Hepatocyte (in vitro differentiated cells): ENCODE measurements around the gene BCAS1. TPM values are rescaled to one million over a fixed set of nuclear protein-coding genes. Genes with fewer than 3 reads are reported as not detected.

Source experiments
- DNase-seq: peaks from one replicate; pipeline ENCODE4 v3.0.0-alpha.2; 2016; ENCODE audit warnings: low spot score
- H2AFZ ChIP-seq: fragments of 200-600 bp; sonication (generic); 2 replicates; pipeline ENCODE4 v1.6.0; 2016; ENCODE audit warnings: antibody characterized with exemption, mild to moderate bottlenecking
- H3K27ac ChIP-seq: fragments of 200-600 bp; sonication (generic); 2 replicates; pipeline ENCODE4 v1.5.1; 2016; ENCODE audit warnings: mild to moderate bottlenecking
- H3K27me3 ChIP-seq: fragments of 200-600 bp; sonication (generic); 2 replicates; pipeline ENCODE4 v1.6.1; 2016
- H3K36me3 ChIP-seq: fragments of 200-600 bp; sonication (generic); replicated peaks from 2 replicates; pipeline ENCODE4 v1.5.1; 2016; ENCODE audit warnings: low read depth; ENCODE audit not compliant: insufficient read depth
- H3K4me1 ChIP-seq: fragments of 200-600 bp; sonication (generic); 2 replicates; pipeline ENCODE4 v1.5.1; 2016; ENCODE audit warnings: mild to moderate bottlenecking, moderate library complexity; ENCODE audit not compliant: insufficient read depth
- H3K4me2 ChIP-seq: fragments of 200-600 bp; sonication (generic); 2 replicates; pipeline ENCODE4 v1.6.0; 2016
- H3K4me3 ChIP-seq: fragments of 200-600 bp; sonication (generic); 2 replicates; pipeline ENCODE4 v1.5.1; 2016; ENCODE audit warnings: mild to moderate bottlenecking
- H3K79me2 ChIP-seq: fragments of 200-600 bp; sonication (generic); 2 replicates; pipeline ENCODE4 v1.6.0; 2017; ENCODE audit warnings: mild to moderate bottlenecking
- H3K9me2 ChIP-seq: fragments of 200-600 bp; sonication (generic); replicated peaks from 2 replicates; pipeline ENCODE4 v1.6.0; 2017; ENCODE audit warnings: mild to moderate bottlenecking; ENCODE audit not compliant: insufficient read depth
- H3K9me3 ChIP-seq: fragments of 200-600 bp; sonication (generic); 2 replicates; pipeline ENCODE4 v1.5.1; 2016; ENCODE audit warnings: low read depth, mild to moderate bottlenecking
- H4K20me1 ChIP-seq: fragments of 200-600 bp; sonication (generic); 2 replicates; pipeline ENCODE4 v1.6.0; 2016; ENCODE audit warnings: mild to moderate bottlenecking; ENCODE audit not compliant: insufficient read depth, poor library complexity, severe bottlenecking
- EZH2 ChIP-seq: fragments of 200-600 bp; sonication (generic); IDR thresholded peaks from 2 replicates; pipeline ENCODE4 v1.6.1; 2016; ENCODE audit warnings: antibody characterized with exemption, mild to moderate bottlenecking, borderline replicate concordance
- EZH2phosphoT487 ChIP-seq: fragments of 200-600 bp; sonication (generic); IDR thresholded peaks from one replicate; pipeline ENCODE4 v1.6.1; 2018; ENCODE audit warnings: antibody characterized with exemption, mild to moderate bottlenecking, low read depth, moderate library complexity; ENCODE audit not compliant: unreplicated experiment, severe bottlenecking
- WGBS: methylation state at CpG from one replicate; pipeline ENCODE4 v1.1.6; 2016; ENCODE audit warnings: low lambda C conversion rate; ENCODE audit errors: missing lambda C conversion rate; 5-methylcytosine and 5-hydroxymethylcytosine counted together
- polyA plus RNA-seq: library from polyadenylated mRNA; unstranded; fragments of >200 nt; fragmentation: Nextera tagmentation; extraction: Ambion mirVana; gene quantifications from 2 replicates; pipeline ENCODE4 v1.2.1, GENCODE V29; 2016
- total RNA-seq: library from RNA; depleted of rRNA; stranded (reverse); fragments of >200 nt; gene quantifications from 2 replicates; pipeline ENCODE4 v1.2.3, GENCODE V29; 2014
- TF ChIP-seq, protein P1 (sequence below): fragments of 200-600 bp; sonication (generic); IDR thresholded peaks from 2 replicates; pipeline ENCODE4 v1.5.1; 2016; ENCODE audit warnings: antibody characterized with exemption, mild to moderate bottlenecking; ENCODE audit not compliant: poor library complexity

Gene BCAS1
- total and polyA plus RNA-seq, 2 experiments from 2014 or later = 4.9 to 9.8 TPM

GRCh38 chr20:53899351-53900167 is 170.8 kb downstream of the BCAS1 start:
- no peaks in the 10 kb centered on the region for H3K27me3 ChIP-seq
- no peak overlapping the region for H2AFZ ChIP-seq
- no peaks in the 10 kb centered on the region for H4K20me1 ChIP-seq
- 49% methylated on average over 8 of the region's 8 CpGs for WGBS
- H3K27ac ChIP-seq = peak overlapping the region; percentile 56
- H3K36me3 ChIP-seq = no peaks in the 10 kb centered on the region
- DNase-seq = no peak
- no peaks in the 10 kb centered on the region for H3K79me2 ChIP-seq
- TF ChIP-seq EZH2 (no peak), EZH2phosphoT487 (no peak)
- TF ChIP-seq, protein P1, sequence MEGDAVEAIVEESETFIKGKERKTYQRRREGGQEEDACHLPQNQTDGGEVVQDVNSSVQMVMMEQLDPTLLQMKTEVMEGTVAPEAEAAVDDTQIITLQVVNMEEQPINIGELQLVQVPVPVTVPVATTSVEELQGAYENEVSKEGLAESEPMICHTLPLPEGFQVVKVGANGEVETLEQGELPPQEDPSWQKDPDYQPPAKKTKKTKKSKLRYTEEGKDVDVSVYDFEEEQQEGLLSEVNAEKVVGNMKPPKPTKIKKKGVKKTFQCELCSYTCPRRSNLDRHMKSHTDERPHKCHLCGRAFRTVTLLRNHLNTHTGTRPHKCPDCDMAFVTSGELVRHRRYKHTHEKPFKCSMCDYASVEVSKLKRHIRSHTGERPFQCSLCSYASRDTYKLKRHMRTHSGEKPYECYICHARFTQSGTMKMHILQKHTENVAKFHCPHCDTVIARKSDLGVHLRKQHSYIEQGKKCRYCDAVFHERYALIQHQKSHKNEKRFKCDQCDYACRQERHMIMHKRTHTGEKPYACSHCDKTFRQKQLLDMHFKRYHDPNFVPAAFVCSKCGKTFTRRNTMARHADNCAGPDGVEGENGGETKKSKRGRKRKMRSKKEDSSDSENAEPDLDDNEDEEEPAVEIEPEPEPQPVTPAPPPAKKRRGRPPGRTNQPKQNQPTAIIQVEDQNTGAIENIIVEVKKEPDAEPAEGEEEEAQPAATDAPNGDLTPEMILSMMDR = no peak
- no peaks in the 10 kb centered on the region for H3K9me2 ChIP-seq
- no peak overlapping the region for H3K4me3 ChIP-seq
- H3K4me1 ChIP-seq = peaks cover 6% of the 10 kb centered on the region
- H3K4me2 ChIP-seq = no peak overlapping the region
- no peaks in the 10 kb centered on the region for H3K9me3 ChIP-seq

DNA sequence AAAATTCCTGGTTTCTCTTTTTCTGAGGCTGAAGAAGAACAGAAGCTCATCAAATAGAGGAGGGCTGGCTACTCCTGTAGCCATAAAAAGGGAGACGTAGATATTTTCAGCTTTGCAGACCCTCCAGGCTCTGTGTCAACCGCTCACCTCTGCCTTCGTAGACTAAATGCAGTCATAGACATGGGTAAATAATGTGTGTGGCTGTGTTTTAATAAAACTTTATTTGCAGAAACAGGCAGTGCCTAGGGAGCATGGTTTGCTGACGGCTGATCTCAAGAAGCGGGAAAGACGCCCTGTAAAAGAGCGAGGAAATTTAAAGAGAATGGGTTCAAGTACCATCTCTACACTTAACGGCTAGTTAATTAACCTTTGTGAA is 171.8 kb downstream of the BCAS1 start:
- Histone ChIP-seq H3K79me2 (no peaks in the 10 kb centered on the region), H3K9me3 (no peaks in the 10 kb centered on the region), H3K4me1 (peaks cover 6% of the 10 kb centered on the region), H3K9me2 (no peaks in the 10 kb centered on the region), H3K27me3 (no peaks in the 10 kb centered on the region), H3K4me2 (no peak overlapping the region), H3K27ac (no peak overlapping the region), H3K36me3 (no peaks in the 10 kb centered on the region), H3K4me3 (no peak overlapping the region), H2AFZ (no peak overlapping the region), H4K20me1 (no peaks in the 10 kb centered on the region)
- TF ChIP-seq EZH2phosphoT487 (no peak), EZH2 (no peak)
- TF ChIP-seq, protein P1 = no peak
- no peak for DNase-seq
- 95% methylated on average over 8 of the region's 8 CpGs for WGBS

DNA sequence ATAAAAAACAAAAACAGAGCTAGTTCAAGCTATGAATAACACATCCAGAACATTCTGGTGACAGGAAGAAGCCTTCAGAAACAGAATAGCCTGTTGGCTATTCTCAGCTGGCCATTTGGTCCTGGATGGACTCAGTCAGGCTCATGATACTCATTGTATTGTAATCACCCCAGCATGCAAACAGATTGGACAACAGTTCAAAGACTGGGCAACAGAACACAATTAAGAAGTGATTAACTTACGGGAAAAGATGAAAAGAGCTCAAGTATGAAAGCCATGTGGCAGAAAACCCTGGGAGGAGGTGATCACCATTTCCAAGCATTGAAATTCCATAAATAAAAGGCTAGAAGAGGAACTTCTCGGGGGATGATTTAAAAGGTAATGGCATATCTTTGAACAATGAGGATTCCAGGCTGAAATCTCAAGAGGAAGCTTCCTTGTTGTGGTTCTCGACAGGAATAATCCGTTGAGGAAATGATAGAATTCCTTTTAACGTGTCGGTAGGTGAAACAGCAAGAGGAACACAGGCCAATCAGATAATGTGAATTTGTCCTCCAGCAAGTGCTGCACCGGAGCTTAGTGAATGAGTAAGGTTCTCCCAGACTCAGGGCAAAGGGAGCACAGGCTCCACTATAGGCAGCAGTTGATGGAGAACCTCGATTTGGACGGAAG is 172.4 kb downstream of the BCAS1 start:
- Histone ChIP-seq H3K4me2 (no peak overlapping the region), H3K4me3 (no peak overlapping the region), H2AFZ (no peak overlapping the region), H3K36me3 (no peaks in the 10 kb centered on the region), H3K9me3 (no peaks in the 10 kb centered on the region), H3K27me3 (no peaks in the 10 kb centered on the region), H3K27ac (no peak overlapping the region), H3K4me1 (peaks cover 6% of the 10 kb centered on the region), H3K79me2 (no peaks in the 10 kb centered on the region), H4K20me1 (no peaks in the 10 kb centered on the region), H3K9me2 (no peaks in the 10 kb centered on the region)
- no peak for DNase-seq
- TF ChIP-seq EZH2 = no peak
- no peak for TF ChIP-seq EZH2phosphoT487
- TF ChIP-seq, protein P1 = no peak
- WGBS = 53% methylated on average over 9 of the region's 9 CpGs
